CD4-positive, alpha-beta T cell treated with Interleukin-15 for 4 hours (primary cell): ENCODE results near the gene KHDRBS2.
A peak's percentile ranks its signal among the peaks of the same experiment; 100 is the strongest.

Experiments
- DNase-seq: peaks from one replicate; pipeline ENCODE4 v3.0.0-alpha.2; 2020; ENCODE audit warnings: low spot score

Gene KHDRBS2

DNA sequence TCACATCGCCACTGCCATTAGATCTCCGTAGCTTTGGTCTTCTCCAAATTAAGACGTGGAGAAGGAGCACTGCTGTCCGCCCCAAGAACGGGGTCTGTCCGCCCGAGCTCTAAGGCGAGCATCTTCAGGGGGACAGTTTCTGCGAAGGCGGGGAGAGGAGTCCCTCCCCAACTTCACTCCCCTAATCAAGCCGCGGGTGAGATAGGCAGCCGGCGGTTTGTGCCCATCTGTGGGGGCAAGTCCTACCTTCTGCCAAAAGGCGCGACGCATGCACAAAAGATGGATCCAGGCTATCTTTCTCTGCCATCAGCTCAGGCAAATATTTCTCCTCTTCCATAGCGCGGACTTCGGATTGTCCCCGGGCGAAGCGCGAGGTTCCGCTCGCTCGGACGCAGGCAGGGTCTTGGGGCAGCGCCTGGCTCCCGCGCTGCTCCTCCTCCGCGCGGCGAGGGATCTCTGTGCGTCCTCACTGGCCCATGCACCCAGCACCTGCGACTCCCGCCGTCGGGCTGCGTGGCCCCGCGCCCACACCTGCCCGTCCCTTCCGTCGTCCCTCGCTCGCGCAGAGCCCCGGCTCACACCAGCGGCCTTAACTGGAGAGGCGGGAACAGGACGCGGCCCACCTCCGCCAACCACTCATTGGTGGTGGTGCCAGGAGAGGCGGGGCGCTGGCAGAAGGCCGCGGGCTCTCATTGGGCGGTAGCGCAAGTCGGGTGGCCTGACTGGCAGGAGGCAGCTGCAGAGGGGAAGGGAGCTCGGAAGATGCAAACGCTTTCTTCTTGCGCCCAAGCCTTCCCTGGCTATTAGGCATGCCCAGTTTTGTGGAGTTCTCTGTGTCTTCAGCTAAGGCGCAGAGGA lies at the start of gene KHDRBS2:
KHDRBS2 (minus strand) TSS at position 614 of the 858 bp plus-strand sequence.
- DNase-seq: peak; percentile 12

DNA sequence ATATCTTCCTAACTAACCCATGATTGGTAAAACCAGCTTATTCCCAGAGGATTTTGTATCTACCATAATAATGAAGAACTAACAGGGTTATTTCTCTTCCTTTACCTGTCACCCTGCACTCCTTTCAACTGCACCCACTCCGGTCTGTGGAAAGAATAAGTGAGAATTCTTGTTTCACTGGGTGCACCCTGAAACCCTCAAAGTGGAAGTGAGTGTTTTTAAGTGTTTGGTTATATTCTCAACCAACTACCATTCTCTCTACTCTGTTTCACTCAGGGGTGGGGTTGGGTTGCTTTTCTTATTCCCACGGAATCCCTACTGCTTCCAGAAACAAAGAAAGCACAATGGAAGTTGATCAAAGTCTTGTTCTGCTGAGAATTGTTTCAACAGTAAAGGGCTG lies 42.6 kb upstream of the KHDRBS2 start:
- no peak for DNase-seq

DNA sequence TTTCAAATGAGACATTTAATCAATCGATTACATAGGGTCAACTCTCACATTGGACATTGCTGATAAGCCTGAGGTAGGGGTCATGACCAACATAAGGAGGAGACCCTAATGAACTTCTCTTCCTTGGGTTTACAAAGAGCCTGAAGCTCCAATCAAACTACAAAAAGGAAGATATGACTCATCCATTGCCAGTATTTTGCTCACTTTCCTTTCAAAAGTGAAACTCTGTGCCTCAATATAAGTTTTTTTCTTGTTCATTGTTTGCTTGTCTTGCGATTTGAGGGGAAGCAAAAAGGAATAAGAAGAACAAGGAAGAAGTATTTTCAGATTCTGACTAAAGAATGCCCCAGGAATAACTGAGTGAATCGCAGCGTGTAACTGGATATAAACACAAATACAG lies 38.8 kb upstream of the KHDRBS2 start:
- no peak for DNase-seq

DNA sequence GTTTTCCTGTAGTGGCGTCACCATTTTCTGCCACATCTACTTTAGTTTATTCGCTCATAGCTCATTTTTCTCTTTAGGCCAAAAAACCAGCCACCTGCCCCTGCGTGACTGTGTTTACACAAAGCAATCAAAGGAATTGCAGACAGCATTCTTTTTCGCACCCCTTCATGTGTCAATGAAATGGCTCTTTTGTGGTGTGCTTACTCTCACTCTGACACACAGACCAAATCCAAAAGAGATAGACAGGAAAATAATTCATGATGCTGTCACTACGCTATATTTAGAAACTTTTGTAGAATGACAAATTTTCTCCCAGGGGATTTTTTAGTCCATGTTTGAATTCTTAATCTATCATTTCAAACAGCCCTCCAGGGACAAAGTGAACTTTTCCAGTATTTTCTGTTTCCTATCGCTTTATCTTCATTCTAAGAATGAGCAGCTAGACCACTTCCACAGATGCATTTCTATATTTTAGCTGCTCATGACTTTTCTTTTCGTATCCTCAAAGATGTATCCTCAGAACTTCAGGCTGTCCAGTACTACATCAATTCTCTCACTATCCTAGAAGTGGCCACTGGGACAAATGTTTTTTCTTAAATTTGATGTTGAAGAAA lies 37.9 kb upstream of the KHDRBS2 start:
- DNase-seq: no peak

DNA sequence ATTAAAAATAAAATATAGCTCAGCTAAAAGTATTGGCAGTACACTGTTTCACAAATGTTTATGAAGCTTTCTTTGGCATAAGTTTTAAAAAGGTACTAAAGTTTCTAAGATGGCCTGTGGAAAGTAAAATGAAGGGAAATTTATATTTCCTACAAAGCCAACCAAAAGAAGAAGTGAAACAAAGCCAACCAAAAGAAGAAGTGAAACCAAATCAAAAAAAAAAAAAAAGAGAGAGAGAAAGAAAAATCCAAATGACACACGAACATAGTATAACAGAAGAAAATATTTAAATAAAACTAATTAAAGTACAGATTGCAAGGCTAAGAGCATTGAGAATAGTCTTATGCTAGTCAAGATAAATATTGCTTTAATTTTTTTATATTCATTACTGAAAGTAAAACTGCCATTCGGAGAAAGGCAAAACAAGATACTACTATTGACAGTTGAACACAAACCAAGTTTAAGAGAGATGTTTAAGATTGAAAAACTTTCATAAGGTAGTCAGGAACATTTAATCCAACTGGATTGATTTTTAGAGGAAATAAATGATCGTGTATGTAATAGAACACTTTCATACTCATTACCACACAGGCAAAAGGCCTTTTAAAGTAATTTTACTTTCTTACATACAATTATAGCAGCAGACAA lies 12.8 kb upstream of the KHDRBS2 start:
- no peak for DNase-seq

DNA sequence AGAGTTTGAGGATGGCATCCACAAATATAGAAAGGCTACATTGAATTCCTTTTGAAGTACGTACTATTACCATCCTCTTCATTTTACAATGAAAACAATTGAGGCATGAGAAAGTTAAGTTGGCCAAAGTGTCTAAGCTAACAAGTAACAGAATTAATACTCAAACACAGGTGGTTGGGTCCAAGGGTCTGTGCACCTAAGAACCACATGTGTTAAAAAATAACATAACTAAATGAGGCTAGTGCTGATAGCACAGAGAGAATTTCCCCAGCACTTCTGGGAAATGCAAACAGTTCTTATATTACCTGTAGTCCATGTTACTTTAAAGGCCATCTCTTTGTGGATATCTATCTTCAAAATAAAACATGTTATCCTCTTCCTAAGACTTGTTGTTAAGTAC lies 10.5 kb upstream of the KHDRBS2 start:
- no peak for DNase-seq

DNA sequence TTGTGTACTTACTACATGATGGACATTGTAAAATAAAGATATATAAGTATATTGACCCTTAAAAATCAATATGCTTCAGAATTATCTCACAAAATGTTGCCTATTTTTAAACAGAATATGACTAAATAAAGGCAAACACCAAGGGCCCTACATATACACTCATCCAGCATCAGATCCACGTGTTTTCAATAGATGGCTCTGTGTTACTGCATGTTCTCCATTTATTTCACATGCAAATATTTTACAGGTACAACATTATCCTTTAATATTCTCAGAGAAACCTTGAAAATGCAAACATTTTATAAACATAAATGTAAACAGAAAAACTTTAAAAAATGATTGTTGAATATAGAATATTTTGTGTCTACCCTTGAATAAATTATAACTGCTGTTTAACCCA lies 2.9 kb upstream of the KHDRBS2 start:
- no peak for DNase-seq

DNA sequence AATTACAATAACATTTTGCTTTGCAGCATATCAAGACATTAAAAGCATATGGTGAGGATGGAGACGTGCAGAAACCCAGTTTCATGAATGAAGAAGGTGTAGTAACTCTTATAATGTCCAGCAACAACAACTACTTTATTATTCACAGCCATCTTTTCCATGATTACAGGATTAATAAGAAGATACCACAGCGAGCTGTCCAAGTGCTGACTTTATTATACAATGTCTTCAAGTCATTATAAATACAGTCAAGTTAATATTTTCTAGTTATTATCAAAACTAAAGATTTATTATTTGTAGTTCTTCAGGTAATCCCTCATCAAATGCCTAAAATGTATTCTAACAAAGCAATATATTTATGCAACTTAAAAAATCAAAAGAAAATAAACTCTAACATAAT lies 2.5 kb upstream of the KHDRBS2 start:
- DNase-seq: no peak

DNA sequence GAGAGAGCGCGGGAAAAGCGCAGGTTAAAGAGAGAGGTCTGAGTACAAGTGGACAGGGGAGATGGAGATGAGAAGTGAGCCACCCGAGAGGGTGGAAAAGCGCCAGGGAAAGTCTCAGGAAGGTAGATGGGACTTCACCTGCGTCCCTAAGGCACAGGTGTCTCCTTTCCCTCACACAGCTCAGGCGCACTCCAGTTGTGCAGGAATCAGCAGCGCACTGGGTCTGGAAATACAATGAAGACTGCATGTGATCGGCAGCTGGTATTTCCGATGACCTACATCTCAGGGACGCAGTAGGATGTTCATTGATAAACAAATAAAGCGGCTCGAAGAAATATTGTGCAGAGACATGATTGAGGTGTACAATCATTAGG lies 432 bp upstream of the KHDRBS2 start:
- DNase-seq: no peak

DNA sequence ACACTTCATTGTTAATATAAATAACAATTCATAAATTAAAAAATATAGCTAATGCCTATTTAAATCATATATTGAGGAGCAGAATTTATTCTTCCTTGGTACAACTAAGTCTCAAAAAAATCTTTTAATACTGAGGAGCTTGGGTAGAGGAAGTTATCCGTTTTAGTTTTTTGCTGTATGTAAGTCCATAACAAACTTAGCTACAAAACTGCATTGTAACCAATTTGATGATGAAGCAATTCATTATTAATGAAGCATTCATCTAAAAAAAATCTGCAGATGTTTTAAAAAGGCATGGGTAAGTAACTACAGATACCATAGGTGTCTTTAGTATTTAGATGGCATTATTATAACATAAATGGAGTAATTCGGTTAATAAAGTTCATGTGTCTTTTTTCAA lies 1.3 kb downstream of the KHDRBS2 start:
- no peak for DNase-seq

DNA sequence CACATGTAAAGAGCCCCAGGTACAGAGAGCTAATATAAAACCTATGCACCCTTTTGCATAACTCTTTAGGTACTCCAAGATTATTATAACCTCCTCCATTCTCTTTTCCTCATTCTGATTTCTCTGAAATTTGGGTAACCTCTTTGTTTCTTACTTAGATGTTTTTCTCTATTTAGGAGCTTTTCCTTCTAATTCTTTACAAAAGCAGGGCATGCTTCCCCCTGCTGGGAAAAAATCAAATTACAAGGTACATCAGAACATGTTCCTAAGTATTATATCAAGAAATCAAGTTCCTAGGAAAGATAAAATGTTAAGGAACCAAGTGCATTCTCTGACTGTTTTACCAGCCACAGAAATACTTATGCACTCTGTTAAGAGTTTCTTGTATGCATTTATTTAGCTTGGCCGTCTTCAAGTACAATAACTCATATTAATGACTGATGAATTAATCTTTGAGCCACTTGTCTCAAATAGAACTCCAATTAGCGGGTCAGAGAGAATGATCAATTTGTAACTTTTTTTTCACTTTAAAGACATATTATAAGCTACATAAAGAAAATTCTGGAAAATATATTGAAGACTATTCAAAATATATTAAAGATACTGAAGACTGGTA lies 2.1 kb downstream of the KHDRBS2 start:
- DNase-seq: no peak

DNA sequence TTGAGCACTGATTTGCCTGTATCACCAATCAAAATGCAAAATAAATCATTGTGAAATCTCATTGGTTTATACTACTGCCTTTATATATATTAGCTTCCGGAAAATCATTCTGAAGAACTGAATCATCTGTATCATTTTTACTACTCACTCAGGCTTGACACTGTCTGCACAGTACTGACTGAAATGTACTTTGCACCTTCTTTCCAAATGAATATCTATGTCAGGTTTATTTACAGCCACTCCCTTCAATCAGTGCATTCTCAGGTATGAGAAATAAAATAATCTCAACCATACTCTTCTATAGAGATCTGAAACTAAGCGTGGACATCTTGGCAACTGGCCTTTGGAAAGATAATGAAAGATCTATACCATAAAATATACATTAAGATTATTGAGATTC lies 2.7 kb downstream of the KHDRBS2 start:
- no peak for DNase-seq

DNA sequence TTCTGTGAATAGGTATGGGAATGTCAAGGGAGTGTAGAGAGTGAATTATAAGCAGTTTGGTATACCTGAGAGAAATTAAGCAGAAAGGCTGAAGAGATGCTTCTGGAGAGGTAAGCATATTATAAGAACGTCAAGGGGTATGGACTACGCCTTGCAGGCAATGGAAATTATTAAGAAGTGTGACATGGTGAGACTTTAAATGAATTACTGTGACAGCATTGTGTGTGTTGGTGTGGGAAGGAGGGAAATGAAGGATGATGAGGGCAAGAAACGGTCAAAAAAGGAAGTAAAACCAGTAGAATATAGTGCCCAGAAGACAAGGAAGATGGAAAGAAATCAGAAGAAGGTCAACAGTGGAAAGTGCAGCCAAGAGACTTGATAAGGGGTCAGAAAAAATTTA lies 5.9 kb downstream of the KHDRBS2 start:
- DNase-seq: no peak

DNA sequence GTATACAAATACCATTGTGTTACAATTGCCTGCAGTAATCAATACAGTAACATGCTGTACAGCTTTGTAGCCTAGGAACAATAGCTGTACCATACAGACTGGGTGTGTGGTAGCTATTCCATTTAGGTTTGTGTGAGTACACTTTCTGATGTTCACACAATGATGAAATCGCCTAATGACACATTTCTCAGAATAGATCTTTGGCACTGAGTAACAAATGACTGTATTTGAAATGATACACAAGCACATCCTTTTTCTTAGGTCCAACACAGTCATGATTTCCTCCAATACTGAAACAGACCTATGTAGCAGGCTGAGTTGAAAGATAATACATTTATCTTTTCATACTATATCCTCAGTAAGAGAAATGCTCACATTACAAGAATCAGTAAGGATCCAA lies 13.9 kb downstream of the KHDRBS2 start:
- DNase-seq: no peak

DNA sequence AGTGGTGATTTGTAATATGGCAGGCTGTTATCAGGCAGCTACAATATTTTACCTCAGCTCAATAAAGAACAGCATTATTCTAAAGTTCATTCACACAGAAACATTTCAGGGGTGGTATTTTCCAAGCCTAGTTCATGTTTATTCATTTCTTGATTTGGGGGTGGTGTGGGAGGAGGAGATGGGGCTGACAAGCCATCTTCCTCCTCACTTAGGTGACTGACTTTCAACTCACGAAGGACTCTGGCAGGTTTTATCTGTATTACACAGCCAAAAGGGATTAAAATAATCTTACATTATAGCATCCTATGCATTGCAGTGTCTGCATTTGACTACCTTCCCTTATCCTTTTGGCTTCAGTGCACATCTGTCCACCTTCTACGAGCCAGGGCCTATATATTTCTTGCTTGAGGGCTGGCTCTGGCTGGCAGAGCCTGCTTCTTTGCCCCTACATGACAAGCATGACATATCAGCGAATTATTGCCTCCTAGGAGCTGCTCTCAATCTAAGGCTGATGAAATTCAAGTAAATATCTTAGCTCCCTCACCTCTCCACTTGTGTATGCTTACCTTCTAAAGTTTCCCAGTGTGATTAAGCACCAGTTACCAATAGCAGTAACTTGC lies 20.0 kb downstream of the KHDRBS2 start:
- no peak for DNase-seq

DNA sequence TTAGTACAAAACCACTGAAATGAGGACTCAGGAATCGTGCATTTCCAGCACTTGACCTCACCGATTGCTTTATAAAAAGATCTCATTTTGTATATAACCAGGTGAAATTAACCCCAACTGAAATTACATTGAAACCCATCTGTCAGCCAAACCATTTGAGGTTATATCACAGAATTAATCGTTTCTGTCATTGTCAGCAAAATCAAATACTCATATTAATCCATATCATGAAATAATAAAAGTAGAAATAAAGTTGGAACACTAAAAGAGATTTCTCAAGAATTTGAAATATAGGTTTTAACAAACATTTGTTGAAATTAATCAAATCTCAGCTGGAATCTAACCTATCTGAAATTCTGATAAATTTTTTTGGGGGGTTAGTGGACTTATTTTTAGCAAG lies 23.7 kb downstream of the KHDRBS2 start:
- no peak for DNase-seq

DNA sequence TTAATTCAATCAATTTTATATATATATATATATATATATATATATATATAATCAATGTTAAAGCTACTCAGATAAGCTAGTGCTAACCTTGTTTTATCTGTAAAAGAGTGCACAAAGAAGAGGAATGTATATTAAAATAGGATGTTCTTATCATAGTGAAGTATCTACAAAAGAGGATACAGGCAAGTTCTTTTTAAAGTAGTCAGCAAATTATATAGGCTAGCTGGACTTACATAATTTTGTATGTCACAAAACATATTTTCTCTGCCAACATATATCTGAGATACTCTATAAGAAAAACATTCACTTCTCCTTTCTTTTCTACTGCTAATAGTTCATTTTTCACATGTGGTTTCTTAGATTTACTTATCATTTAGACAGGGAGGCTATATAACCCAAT lies 39.9 kb downstream of the KHDRBS2 start:
- no peak for DNase-seq

DNA sequence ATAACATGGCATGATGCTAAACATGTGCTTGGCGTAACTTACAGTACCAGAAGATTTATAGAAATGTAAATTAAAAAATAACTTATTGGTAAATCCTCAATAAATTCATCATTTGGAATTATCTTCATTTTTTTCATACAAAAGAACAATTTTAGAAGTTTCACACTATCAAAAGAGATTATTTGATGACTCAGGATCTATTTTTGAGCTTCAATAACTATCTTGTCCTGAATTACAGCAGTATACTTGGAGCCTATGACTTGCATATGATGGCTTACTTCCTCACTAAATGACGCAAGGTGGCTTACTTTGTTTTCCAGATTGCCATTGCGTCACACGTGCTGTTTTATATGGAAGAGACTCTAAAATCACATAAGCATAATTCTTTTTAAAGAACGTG lies 49.2 kb downstream of the KHDRBS2 start:
- DNase-seq: no peak

DNA sequence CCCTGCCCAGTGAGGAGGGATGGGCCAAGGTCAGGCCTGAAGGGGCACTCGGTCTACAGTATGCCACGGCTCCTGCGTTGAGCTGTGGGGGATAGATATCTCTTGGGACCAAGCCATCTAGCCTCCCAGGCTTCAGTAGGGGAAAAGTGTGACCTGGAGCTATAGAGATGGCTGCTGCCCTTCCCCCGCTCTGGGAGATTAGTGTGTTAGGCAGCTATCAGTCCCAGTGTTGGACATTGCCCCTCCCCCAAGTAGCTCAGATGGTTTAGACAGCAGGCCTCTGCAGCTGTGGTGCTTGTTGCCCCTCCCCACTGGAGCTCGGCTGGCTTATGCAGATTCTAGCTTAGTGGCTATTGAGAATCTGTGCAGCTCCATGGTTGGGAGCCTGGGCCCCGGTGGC lies 56.8 kb downstream of the KHDRBS2 start:
- DNase-seq: no peak

DNA sequence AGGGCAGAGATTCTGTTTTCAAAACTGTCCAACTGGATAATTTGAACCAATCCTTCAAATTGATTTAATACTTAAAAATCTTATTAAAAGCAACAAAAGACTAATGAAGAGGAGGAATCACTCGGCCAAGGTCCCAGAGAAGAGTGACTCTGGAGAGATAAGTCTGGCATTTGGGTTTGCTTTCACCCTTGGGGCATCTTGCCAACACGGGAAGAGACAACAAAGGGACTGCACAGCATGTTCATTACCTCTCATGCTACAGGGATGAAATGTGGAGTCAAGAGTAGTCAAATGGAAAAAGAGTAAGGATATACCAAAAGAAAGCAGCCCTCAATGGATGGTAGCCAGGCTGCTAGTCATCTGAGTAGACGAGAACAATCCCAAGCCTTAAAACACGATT lies 68.2 kb downstream of the KHDRBS2 start:
- no peak for DNase-seq

DNA sequence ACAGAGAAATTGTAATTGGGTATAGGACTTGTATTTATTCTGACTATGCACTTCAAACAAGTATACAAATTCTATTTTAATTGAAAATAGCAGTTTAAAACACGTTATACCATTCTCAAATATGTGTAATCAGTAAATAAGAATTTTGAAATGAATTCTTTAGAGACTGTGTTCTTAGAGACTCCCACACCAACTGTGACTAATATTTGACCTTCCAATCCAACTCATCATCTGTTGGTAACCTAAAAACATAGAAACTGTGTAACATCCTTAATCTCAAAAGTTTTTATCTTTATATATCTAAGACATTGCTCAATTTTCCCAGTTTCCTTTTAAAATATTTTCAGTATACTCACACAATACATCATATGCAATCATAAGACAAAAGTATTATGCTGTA lies 83.9 kb downstream of the KHDRBS2 start:
- no peak for DNase-seq

DNA sequence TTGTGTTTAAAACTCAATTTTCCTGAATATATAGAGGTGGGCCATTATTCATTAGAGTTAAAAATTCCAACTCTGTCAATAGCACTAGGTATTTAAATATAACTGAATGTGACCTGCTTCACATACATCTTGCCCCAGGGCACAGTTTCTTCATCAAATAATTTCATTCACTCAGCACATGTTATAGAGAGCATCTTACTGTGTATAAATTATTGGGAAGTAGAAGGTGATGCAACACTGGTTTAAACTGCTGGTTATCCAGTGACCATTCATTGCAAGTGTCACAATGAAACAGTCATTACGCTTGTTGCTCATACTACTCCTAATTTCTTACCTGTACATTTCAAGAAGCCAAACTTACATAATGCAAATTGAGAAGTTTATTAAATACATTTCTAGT lies 93.4 kb downstream of the KHDRBS2 start:
- DNase-seq: no peak

DNA sequence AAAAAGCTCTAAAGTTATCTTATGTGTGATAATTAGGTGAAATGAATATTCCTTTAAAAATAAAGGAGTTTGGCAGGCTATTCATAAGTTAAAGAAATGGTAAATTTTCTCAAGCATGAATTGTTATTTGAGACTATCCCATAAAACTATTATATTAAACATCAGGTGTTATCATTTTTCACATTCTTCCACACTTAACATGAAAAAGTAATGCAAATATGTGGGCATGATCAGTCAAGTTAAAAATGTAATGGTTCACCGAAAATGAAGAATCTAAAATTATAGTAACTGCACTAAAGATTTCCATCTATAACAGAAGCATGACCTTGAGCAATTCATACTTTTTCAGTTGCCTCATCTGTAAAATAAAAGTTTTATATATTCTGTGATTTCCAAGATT lies 110.8 kb downstream of the KHDRBS2 start:
- no peak for DNase-seq
